Erythroblast (primary cell): ENCODE data around the gene TUBD1.

ENCODE experiments used
- GATA1 ChIP-seq: IDR thresholded peaks from 2 replicates; pipeline ENCODE4 v1.6.1; 2011; ENCODE audit warnings: low read depth, mild to moderate bottlenecking, control low read depth, low read length, moderate library complexity
- POLR2A ChIP-seq: IDR thresholded peaks from 2 replicates; pipeline ENCODE4 v1.6.1; 2011; ENCODE audit warnings: mild to moderate bottlenecking, low read length

GRCh38 chr17:59874376-59874775, 18.4 kb downstream of the TUBD1 start:
- TF ChIP-seq POLR2A (no peak), GATA1 (no peak)
